Neural crest cell (in vitro differentiated cells): ENCODE data around the gene SLIT3. TPM values are rescaled to one million over a fixed set of nuclear protein-coding genes. Genes with fewer than 3 reads are reported as not detected.

Experiments
- DNase-seq: peaks from one replicate; pipeline ENCODE4 v3.0.0; 2021; ENCODE audit warnings: low read depth, mixed read lengths, low spot score
- H3K27ac Mint-ChIP-seq: one replicate; pipeline ENCODE4 v1.8.0; 2021; ENCODE audit warnings: mild to moderate bottlenecking, mixed read lengths; ENCODE audit not compliant: unreplicated experiment
- H3K27me3 Mint-ChIP-seq: 2 replicates; pipeline ENCODE4 v1.8.0; 2021; ENCODE audit warnings: low read depth, mild to moderate bottlenecking, mixed read lengths
- H3K36me3 Mint-ChIP-seq: 2 replicates; pipeline ENCODE4 v1.8.0; 2021; ENCODE audit warnings: low read depth, mild to moderate bottlenecking, mixed read lengths
- H3K4me1 Mint-ChIP-seq: 2 replicates; pipeline ENCODE4 v1.8.0; 2021; ENCODE audit warnings: mixed read lengths
- H3K4me3 Mint-ChIP-seq: one replicate; pipeline ENCODE4 v1.8.0; 2021; ENCODE audit warnings: mild to moderate bottlenecking, mixed read lengths
- H3K9me3 Mint-ChIP-seq: 2 replicates; pipeline ENCODE4 v1.8.0; 2021; ENCODE audit warnings: mixed read lengths
- CTCF ChIP-seq: fragments of 200-600 bp; sonication (generic); conservative IDR thresholded peaks from 2 replicates; pipeline ENCODE4 v1.5.0; 2021; ENCODE audit warnings: antibody characterized with exemption, mild to moderate bottlenecking
- total RNA-seq: library from RNA; stranded (reverse); gene quantifications from 2 replicates; pipeline ENCODE4 v1.2.1, GENCODE V29; 2021

Gene SLIT3
- total RNA-seq, 1 donor from 2014 or later, result 13.3 TPM

- no peaks in the 10 kb centered on the region for H3K4me1 Mint-ChIP-seq
- TF ChIP-seq CTCF, result no peak
- no peaks in the 10 kb centered on the region for H3K36me3 Mint-ChIP-seq
- no peaks in the 10 kb centered on the region for H3K9me3 Mint-ChIP-seq
- DNase-seq, result no peak
- no peak overlapping the region for H3K4me3 Mint-ChIP-seq
- H3K27me3 Mint-ChIP-seq, result peaks cover 38% of the 10 kb centered on the region
- H3K27ac Mint-ChIP-seq, result no peak overlapping the region
Measured at GRCh38 chr5:169341556-169341955, 40.6 kb upstream of the SLIT3 start.

- H3K36me3 Mint-ChIP-seq, result no peaks in the 10 kb centered on the region
- no peaks in the 10 kb centered on the region for H3K4me1 Mint-ChIP-seq
- DNase-seq, result no peak
- no peak overlapping the region for H3K27ac Mint-ChIP-seq
- no peak overlapping the region for H3K4me3 Mint-ChIP-seq
- no peaks in the 10 kb centered on the region for H3K9me3 Mint-ChIP-seq
- peaks cover 22% of the 10 kb centered on the region for H3K27me3 Mint-ChIP-seq
- no peak for TF ChIP-seq CTCF
Measured at GRCh38 chr5:169339869-169340268, 38.9 kb upstream of the SLIT3 start.

GRCh38 chr5:169336242-169336641 lies 35.3 kb upstream of the SLIT3 start:
- peaks cover 9% of the 10 kb centered on the region for H3K27me3 Mint-ChIP-seq

GRCh38 chr5:169335806-169336205 lies 34.9 kb upstream of the SLIT3 start:
- Mint-ChIP-seq H3K36me3 (no peaks in the 10 kb centered on the region), H3K4me3 (no peak overlapping the region), H3K9me3 (no peaks in the 10 kb centered on the region), H3K4me1 (no peaks in the 10 kb centered on the region), H3K27ac (no peak overlapping the region), H3K27me3 (peaks cover 9% of the 10 kb centered on the region)
- DNase-seq, result no peak
- TF ChIP-seq CTCF, result no peak

More at GRCh38 chr5:169336242-169336641, 35.3 kb upstream of the SLIT3 start:
- Mint-ChIP-seq H3K27ac (no peak overlapping the region), H3K4me1 (no peaks in the 10 kb centered on the region), H3K9me3 (no peaks in the 10 kb centered on the region), H3K4me3 (no peak overlapping the region), H3K36me3 (no peaks in the 10 kb centered on the region)
- DNase-seq, result no peak
- TF ChIP-seq CTCF, result no peak

- no peak for DNase-seq
- peaks cover 8% of the 10 kb centered on the region for H3K27me3 Mint-ChIP-seq
- no peaks in the 10 kb centered on the region for H3K36me3 Mint-ChIP-seq
- no peaks in the 10 kb centered on the region for H3K9me3 Mint-ChIP-seq
- H3K27ac Mint-ChIP-seq, result no peak overlapping the region
- no peak overlapping the region for H3K4me3 Mint-ChIP-seq
- no peak for TF ChIP-seq CTCF
- H3K4me1 Mint-ChIP-seq, result no peaks in the 10 kb centered on the region
Measured at GRCh38 chr5:169333518-169333917, 32.6 kb upstream of the SLIT3 start.
